Colonic mucosa (tissue), 4 donors: Measurements from ENCODE around the gene DYNLT2. TPM values are rescaled to one million over a fixed set of nuclear protein-coding genes. Genes with fewer than 3 reads are reported as not detected.
A peak's percentile ranks its signal among the peaks of the same experiment; 100 is the strongest.
"Not testable (repeated sequence)": the region's sequence is repeated elsewhere in the genome, so short reads cannot be mapped to it uniquely, and the experiment has no call there.

Source experiments
- DNase-seq: peaks from one replicate; pipeline ENCODE4 v3.0.0-alpha.2; 2020
- H3K27ac ChIP-seq: fragments of 200-600 bp; one replicate; pipeline ENCODE4 v1.8.0; 2021
- H3K27me3 ChIP-seq: fragments of 200-600 bp; one replicate; pipeline ENCODE4 v1.8.0; 2021
- H3K36me3 ChIP-seq: fragments of 200-600 bp; one replicate; pipeline ENCODE4 v1.8.0; 2021
- H3K4me1 ChIP-seq: fragments of 200-600 bp; one replicate; pipeline ENCODE4 v1.8.0; 2021; ENCODE audit warnings: mild to moderate bottlenecking
- H3K4me3 ChIP-seq: fragments of 200-600 bp; one replicate; pipeline ENCODE4 v1.8.0; 2021
- H3K9ac ChIP-seq, 2 donors: one replicate each; pipeline ENCODE4 v1.7.0; 2013; ENCODE audit warnings: control low read depth in 2 of 2, low read depth in 2 of 2, low read length in 2 of 2
- H3K9me3 ChIP-seq: fragments of 200-600 bp; one replicate; pipeline ENCODE4 v1.8.0; 2021
- CTCF ChIP-seq: fragments of 200-600 bp; IDR thresholded peaks from one replicate; pipeline ENCODE4 v1.8.0; 2022; ENCODE audit warnings: antibody characterized with exemption, mild to moderate bottlenecking
- intact Hi-C: fragments of 100-400 bp; cut with DNase I; formaldehyde crosslinking; loops from one replicate; pipeline ENCODE4 v1.14.1; 2022
- total RNA-seq, 2 donors: library from RNA; stranded (reverse); fragmentation: NEBNext Ultra II Directional in 1 of 2; extraction: Animal tissue kit (Norgen Biotek cat#: 25700) in 1 of 2; gene quantifications; one replicate each; pipeline ENCODE4 v1.2.1, GENCODE V29; 2021
- donor health status: healthy.
- donor health status: DM: no; HTN: no; CAD: no.
- donor health status: DM: no; HTN: no; CAD: no.

Gene DYNLT2
- total RNA-seq, 2 donors from 2014 or later = 1.4 to 2.2 TPM

GRCh38 chr6:169766232-169766631 is 14.9 kb upstream of the DYNLT2 start:
- no peak for TF ChIP-seq CTCF
- intact Hi-C loops = no loop called here
- H3K9me3 ChIP-seq = no peaks in the 10 kb centered on the region
- H3K4me1 ChIP-seq = no peaks in the 10 kb centered on the region
- DNase-seq = no peak
- no peaks in the 10 kb centered on the region for H3K36me3 ChIP-seq
- no peak overlapping the region for H3K9ac ChIP-seq
- no peaks in the 10 kb centered on the region for H3K27me3 ChIP-seq
- H3K27ac ChIP-seq = no peak overlapping the region
- no peak overlapping the region for H3K4me3 ChIP-seq

- H3K27me3 ChIP-seq, H3K27ac ChIP-seq, H3K4me1 ChIP-seq, H3K9me3 ChIP-seq, H3K9ac ChIP-seq, H3K4me3 ChIP-seq, intact Hi-C loops, H3K36me3 ChIP-seq, DNase-seq: not testable (repeated sequence)
Observed at GRCh38 chr6:169765789-169766188, 14.4 kb upstream of the DYNLT2 start.

- H3K9me3 ChIP-seq = no peaks in the 10 kb centered on the region
- no peak overlapping the region for H3K27ac ChIP-seq
- intact Hi-C loops = no loop called here
- no peaks in the 10 kb centered on the region for H3K36me3 ChIP-seq
- no peak overlapping the region for H3K4me3 ChIP-seq
- H3K27me3 ChIP-seq = no peaks in the 10 kb centered on the region
- no peak overlapping the region for H3K9ac ChIP-seq
- TF ChIP-seq CTCF = no peak
- no peaks in the 10 kb centered on the region for H3K4me1 ChIP-seq
- no peak for DNase-seq
Observed at GRCh38 chr6:169763881-169764280, 12.5 kb upstream of the DYNLT2 start.

- intact Hi-C loops = no loop called here
- Histone ChIP-seq H3K9ac (no peak overlapping the region), H3K4me3 (no peak overlapping the region), H3K4me1 (no peaks in the 10 kb centered on the region), H3K27ac (no peak overlapping the region), H3K27me3 (no peaks in the 10 kb centered on the region), H3K36me3 (no peaks in the 10 kb centered on the region), H3K9me3 (no peaks in the 10 kb centered on the region)
- TF ChIP-seq CTCF = no peak
- no peak for DNase-seq
Observed at GRCh38 chr6:169763308-169763707, 11.9 kb upstream of the DYNLT2 start.

GRCh38 chr6:169755162-169755561 is 3.8 kb upstream of the DYNLT2 start:
- Histone ChIP-seq H3K27me3 (no peaks in the 10 kb centered on the region), H3K36me3 (no peaks in the 10 kb centered on the region), H3K9me3 (no peaks in the 10 kb centered on the region), H3K27ac (no peak overlapping the region), H3K4me3 (no peak overlapping the region), H3K4me1 (peaks cover 8% of the 10 kb centered on the region), H3K9ac (no peak overlapping the region)
- intact Hi-C loops = loop anchor here (10.0 kb wide), 1 partner anchor 50 kb away; the partner anchor contains the start of genes C6orf120 and WDR27
- TF ChIP-seq CTCF = no peak
- no peak for DNase-seq

- Histone ChIP-seq H3K9ac (peak overlapping the region; percentile 81 to 99), H3K27me3 (no peaks in the 10 kb centered on the region), H3K27ac (peak overlapping the region; percentile 95), H3K4me3 (peak overlapping the region; percentile 80), H3K4me1 (peaks cover 10% of the 10 kb centered on the region), H3K36me3 (no peaks in the 10 kb centered on the region), H3K9me3 (no peaks in the 10 kb centered on the region)
- TF ChIP-seq CTCF = no peak
- intact Hi-C loops = loop anchor here (10.0 kb wide), 1 partner anchor 47 kb away; the partner anchor contains the start of genes C6orf120 and WDR27
- DNase-seq = peak; percentile 23
Observed at GRCh38 chr6:169752074-169752623, 777 bp upstream of the DYNLT2 start.
